NCI-H748 treated with DMSO at 0.1 percent for 48 hours (cell line): Measurements from ENCODE around the gene HSPB6.
A peak's percentile ranks its signal among the peaks of the same experiment; 100 is the strongest.

Source experiments
- DNase-seq: peaks from one replicate; lab custom pipeline; 2025; lab: John Stamatoyannopoulos, UW

Gene HSPB6

DNA sequence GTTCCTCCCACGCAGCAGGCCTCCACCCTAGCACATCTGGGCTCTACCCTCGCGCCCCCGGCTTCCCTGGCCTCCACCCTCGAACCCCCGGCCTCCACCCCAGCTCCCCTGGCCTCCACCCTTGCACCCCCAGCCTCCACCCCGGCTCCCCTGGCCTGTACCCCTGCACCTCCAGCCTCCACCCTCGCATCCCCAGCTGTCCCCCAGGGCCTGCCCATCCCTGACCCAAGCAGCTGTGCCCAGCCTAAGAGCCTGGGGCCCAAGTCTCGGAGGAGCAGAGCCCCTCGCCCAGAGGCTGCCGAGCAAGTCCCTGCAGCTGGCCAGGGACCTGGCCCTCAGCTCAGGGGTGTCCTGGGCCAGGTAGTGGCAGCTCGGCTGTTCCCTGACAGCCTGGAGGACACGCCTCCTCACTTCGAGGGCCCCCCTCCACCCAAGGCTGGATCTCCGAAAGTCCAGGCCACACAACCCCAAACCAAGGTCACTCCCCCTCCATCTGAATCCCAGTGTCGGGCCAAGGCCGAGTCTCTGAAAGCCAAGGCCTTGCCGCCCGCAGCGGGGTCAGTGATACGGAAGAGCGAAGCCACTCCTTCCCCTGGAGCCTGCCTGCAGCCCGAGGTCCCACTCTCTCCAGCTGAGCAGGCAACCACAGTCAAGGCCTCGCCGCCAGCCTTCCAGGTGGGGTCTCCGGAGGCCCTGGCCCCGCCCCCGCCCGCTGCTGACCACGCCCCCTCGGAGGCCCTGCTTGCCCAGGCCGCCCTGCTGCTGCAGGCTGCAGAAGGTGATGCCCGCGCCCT, 10.7 kb upstream of the HSPB6 start:
- DNase-seq: no peak

DNA sequence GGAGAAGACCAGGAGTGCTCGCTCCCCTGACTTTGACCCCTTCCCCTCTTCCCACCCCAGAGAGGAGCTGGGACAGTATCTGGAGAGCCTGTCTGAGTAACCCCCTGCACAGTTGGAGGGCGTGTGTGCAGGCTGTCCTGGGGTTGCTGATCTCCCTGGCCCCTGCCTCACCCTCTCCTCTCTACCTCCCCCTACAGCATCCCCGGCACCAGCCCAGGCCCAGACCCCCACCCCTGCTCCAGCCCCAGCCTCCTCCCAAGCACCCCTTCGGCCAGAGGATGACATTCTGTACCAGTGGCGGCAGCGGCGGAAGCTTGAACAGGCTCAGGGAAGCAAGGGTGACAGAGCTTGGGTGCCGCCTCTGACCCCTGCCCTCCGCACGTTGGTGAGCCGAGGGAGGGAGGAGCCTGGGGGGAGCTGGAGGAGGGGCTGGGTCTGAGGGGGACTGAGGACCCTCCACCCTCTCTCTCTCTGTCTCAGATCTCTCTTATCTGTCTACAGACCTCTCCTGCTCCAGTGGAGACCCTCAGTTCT, 9.8 kb upstream of the HSPB6 start:
- DNase-seq: no peak

DNA sequence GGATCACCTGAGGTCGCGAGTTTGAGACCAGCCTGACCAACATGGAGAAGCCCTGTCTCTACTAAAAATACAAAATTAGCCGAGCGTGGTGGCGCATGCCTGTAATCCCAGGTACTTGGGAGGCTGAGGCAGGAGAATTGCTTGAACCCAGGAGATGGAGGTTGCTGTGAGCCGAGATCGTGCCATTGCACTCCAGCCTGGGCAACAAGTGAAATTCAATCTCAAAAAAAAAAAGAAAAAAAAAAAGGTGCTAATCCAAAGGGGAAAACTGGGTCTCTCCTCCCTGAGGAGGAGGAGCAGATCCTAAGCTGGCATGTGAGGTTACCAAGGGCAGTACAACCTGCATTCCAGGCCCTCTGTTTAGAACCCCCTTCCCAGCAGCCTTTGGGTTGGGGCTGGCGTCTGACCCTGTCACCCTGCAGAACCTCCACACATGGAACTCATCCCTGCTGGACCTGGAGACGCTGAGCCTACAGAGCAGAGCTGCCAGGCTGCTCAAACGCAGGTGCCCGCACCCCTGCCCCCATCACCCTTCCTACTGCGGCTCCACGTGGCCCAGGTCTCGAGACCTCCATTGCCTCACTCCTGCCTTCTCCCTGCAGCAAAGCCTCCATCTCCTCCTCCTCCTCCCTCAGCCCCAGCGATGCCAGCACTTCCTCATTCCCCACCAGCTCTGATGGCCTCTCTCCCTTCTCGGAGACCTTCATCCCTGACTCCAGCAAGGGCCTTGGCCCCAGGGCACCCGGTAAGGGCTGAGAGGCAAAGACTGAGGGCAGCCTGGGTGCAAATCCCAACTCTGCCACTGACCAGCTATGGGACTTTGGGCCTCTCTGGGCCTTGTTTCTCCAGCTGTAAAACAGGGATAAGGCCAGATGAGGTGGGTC, 7.8 kb upstream of the HSPB6 start:
- no peak for DNase-seq

DNA sequence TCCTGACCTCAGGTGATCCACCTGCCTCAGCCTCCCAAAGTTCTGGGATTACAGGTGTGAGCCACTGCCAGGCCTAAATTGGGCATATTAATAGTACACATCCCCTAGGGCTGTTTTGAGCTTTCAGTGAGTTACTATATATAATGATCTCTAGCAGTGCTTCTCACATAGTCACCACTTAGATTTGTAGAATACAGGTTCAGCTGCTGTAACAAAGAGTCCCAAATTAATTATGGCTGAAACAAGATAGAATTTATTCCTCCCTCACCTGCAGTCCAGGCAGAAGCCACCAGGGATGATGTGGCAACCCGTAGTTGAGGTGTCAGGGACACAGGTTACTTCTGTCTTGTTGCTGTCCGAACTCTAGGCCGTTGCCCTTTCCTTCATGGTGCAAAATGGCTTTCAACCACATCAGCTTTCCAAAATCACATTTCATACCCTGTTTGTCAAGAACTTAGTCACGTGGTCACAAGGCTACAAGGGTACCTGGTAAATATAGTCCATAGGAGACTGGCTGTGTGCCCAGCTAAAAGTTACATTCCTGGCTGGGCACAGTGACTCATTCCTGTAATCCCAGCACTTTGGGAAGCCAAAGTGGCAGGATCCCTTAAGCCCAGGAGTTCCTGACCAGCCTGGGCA, 4.0 kb upstream of the HSPB6 start:
- no peak for DNase-seq

DNA sequence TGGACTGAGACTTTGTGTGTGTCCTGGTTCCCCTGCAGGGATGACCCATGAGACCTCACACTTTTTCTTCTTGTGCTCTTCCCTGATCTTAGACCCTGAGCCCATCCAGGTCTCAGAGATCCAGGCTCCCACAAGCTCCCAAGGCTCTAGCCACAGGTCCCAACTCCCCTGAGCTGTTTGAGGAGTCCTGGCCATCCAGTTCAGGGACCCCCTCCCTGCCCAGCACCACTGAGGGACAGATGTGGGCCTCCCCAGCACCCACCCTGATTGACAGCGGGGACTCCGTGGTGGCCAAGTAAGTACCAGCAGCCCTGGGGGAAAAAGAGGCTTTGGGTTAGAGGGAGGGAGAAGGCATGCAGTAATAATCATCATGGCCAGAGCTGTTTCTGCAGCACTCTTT, 2.9 kb upstream of the HSPB6 start:
- DNase-seq: no peak

DNA sequence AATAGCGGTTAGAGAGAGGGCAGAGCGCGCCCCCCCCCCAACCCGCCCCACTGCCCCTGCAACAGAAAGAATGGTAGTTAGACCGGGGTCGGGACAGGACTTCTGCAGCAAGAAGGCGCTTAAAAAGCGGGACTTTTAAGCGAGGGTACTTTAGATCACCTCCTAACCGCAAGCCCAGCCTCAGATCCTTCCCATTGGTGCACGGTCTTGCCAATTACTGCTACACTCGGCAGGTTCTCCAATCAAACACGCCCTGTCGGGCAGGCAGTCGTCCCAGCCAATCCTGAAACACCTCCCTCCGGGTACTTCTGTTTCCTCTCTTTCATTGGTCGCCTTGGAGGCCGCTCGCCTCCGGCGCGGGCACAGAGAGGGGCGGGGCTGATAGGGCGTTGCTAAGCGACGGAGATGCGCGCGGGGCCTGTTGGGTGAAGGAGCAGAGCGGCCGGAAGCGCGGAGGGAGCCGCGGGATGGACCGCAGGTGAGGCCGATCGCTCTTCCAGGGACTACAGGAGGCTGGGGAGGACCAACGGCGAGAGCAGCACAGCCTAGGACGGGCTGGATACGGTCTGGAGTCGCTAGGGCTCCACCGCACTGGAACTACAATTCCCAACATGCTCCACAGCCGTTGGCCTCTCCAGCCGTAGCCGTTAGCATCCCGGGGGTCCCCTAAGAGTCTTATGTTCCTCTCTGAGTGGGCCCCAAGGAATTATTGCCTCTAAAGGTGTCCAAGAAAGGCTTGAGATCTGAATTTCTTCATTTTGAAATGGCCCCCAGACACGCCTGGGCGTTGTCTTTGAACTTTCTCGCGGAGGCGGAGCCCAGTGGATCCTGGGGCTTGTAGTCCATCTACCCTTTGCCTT, 1.1 kb upstream of the HSPB6 start, which contains the start of gene PROSER3:
PROSER3 (plus strand) TSS at position 428 of the 860 bp plus-strand sequence; CDS start at position 468, 40 bp downstream.
- peak; percentile 99 for DNase-seq

DNA sequence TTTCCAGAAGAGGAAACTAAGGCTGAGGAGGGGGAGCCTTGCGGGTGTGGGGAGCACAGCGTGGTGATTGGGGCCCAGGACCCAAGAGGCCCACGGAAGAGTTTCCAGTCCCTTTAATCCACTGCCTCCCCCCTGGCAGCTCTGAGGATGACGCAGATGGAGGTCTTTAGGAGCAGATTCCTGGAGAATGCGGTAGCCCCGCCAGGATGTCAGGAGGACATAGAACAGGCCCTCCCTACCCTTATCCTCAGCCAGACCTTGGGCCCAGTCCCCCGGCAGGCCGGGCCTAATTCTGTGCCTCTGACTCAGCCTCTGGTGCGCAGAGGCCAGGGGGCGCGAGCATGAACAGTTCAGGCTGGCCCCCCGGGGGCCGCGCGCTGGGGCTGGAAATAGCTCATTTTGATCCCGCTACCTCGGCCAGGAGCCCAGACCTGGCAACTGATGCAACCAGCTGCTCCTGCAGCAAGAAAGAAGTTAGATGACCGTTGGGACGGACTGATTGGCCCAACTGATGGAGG, 461 bp upstream of the HSPB6 start:
- no peak for DNase-seq

DNA sequence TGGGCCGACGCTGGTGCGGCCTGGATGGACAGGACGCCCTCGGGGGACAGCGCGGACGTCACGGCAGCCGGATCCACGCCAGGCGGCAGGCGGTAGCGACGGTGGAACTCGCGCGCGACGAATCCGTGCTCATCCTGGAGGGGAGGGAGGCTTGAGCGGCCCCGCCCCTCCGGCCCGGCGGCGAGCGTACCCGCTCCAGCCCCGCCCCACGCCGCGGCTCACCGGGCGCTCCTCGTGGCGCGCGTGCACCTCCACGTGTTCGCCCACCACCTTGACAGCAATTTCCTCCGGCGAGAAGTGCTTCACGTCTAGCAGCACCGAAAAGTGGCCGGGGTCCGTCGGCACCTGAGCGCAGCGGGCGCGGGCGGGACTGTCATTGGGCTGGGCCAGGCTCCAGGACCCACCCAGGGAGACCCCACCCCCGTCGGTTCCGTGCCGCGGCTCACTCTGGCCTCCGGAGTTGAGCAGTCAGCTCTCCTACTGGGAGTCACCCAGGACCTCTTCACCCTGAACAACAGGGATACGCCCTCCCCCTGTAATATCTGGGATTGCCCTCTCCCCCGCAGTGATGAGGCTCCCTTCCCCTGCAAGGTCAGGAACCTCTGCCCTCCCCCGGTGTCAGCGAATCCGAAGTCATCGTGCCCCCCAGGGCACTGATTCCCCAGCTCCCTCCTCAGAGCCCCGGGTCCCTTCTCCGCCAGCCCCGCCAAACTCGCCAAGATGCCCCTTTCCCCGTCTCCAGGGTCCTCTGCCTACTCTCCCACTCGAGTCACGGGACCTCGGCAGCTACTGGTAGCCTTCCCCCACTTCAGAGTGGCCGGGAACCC, 1.1 kb downstream of the HSPB6 start:
- DNase-seq: no peak

DNA sequence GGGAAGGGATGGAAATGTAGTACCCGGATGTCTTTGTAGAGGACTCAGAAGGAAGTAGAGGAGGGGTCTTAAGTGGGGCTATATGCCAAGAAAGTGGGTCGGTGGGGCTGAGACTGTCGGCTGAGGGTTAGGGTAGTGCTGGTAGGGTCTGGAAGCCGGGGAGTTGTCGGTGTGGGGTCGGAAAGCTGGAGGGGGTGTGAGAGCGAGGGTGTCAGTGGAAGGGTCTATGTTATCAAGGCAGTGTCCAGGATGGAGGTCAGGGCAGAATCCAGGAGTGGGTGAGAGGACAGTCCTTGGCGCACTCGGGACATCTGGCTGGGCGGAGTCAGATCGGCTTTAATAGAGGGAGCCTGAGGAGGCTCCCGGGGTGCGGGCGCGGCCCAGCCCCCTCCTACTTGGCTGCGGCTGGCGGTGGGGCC, 1.7 kb downstream of the HSPB6 start:
- DNase-seq: no peak

DNA sequence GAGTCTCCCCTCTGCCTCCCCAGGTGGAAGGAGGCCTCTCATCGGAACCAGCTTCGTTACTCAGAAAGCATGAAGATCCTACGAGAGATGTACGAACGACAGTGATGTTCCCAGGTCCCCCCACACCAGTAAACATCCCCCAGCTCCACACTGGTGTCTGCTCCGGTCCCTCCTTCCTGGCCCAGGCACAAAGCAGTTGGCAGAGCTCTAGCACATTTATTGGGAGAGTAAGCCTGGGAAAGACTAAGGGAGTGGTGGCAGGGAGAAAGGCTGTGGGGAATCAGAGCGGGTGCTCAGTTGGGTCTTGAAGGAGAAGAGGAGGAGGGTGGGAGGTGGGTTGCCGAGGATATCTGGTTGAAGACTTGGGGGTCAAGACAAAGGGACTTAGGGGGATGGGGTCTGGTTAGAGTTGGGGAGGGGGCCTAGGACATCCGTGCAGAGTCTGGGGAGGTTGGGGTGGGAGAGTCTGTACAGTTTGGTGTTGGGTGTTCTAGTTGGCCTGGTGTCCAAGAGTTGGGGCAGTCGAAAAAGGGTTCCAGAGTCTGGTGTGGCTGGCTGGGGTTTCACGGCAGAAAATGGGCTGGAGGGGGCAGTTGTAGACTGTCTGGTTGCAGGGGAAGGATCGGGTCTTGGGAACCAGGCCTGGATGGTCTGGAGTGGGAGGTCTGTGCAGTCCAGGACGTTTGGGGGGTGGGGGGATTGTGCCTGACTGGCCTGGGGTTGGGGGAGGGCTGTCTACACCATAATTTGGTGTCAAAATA, 2.3 kb downstream of the HSPB6 start:
- DNase-seq: no peak

DNA sequence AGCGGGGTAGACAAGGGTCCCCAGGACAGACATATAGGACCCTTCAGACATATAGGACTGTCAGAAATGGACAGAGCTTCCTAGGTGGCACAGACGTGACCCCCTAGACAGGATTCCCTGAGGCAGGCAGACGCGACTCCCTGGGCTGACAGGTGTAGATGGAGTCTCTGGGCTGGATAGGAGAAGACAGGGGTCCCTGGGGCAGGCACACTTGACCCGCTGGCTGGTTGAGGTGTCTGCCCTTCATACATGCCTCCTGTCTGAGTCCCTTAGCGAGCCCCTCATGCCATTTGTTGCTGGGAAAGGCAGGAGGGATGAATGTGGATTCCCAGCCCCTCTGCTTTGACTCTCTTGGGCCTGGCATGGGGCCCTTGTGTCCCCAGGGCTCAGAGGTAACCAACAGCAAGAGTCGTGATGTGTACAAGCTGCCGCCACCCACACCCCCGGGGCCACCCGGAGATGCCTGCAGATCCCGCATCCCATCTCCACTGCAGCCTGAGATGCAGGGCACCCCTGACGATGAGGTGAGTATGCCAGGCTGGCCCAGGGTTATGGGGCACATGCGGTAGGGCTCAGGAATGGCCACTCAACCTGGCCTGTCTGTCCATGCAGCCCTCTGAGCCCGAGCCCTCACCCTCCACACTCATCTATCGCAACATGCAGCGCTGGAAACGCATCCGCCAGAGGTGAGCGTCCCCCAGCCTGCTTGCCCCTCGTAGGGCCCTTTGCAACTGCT, 3.0 kb downstream of the HSPB6 start:
- no peak for DNase-seq

DNA sequence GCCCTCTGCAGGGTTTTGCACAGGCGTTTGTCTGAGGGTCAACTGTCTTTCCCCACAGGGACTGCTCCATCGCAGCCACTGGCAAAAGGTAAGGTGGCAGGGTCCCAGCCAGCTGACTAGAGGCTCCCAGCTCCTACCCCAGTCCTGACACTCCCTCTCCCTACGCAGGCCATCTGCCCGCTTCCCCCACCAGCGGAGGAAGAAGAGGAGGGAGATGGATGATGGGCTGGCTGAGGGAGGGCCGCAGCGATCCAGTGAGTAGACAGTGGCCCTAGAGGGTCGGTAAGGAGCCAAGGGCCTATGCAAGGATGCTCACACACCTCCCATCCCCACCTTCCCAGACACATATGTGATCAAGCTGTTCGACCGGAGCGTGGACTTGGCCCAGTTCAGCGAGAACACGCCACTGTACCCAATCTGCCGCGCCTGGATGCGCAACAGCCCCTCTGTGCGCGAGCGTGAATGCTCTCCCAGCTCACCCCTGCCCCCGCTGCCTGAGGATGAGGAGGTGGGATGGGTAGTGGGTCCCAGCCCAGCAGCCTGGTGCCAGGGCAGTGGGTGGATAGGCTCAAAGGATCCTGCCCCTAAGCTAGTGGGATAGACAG, 4.0 kb downstream of the HSPB6 start:
- DNase-seq: no peak

DNA sequence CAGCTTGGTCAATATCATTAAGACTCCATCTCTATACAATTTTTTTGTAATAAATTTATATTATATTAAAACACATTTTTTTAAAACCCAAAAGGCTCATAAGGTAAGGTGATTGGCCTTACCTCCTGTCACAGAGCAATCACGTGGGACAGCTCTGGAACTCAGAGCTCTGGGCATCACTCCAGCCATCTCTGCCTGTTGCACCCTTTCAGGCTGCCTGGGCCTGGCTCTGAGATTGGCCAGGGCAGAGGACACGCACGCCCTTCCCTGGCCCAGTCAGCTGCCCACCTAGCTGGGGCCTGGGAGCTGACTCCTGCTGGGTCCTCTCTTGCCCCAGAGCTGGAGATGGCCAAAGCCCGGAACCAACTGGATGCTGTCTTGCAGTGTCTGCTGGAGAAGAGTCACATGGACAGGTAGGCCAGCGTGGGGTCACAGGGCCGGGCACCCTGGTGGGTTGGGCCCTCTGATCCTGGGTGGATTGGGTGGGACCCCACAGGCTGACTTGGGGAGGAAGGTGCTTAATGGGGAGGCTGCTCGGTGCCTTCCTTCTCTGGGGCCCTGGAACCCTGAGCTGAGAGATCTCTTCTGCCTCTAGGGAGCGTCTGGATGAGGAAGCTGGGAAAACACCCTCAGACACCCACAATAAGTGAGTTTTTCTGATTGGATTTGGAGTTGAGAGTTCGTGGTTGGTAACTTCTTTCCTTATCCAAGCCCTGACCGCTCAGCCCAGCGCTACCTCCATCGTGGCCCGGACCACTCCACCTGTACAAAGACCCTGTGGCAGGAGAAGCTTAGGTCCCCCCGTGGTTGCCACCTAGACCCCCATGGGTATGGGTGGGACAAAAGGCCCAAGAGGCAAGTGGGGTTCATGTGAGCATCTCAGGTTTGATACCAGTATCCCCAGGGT, 4.7 kb downstream of the HSPB6 start:
- no peak for DNase-seq

DNA sequence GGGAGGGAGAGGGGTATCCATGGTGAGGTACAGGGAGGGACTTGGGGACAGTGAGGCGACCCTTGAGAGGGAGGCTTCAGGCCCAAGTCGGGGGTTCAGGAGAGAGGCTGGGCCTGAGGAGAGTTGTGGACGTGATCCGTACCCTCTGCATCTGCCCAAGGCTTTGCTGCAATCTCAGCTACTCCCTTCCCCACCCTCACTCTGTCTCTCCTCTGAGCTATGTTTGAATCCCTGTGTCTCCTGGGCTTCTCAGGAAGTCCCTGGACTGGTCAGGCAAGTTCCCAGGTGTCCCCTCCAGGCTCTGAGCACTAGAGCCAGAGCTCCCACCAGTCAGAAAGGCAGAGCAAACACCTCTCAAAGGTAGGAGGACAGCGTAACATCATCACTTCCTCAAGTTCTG, 6.7 kb downstream of the HSPB6 start:
- DNase-seq: no peak

DNA sequence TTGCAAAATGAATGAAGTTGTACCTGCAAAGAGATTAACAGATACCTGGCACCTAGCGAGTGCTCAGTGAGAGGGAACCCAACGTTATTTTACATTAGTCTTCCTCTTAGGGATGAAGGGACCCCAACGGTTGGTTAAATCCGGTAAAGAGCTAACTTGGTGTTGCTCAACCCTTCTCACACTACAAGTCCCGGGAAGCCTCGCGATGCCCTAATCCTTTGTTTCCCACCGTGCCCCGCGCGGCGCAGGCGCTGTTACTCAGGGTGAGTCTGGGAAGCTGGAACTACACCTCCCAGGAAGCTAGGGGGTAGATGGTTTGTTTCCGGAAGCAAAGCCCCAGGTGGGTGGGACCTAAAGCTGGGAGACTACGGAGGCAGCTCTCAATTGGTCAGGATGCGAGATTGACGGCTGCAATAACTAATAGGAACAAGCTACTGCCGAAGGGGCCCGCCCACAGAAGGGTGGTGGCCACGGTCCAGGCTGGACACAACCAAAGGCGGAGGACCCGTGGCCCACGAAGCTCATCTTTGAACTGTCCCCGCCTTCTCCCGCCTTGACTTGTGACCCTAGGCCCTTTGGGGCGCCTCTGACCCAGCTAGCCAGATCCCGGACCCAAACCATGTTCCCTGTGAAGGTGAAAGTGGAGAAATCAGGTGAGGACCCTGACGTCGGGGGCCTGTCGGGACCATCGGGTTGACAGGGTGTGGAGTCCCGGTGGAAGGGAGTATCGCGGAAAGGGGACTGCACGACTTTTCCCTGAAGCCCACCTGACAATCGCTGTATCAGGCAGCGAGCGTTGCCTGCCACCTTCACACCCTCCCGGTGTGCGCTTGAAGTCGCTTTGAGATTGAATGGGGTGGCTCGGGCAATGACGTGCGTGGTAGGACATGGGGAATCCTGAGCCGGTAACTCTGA, 8.5 kb downstream of the HSPB6 start, which contains the start of gene LIN37:
LIN37 (plus strand) TSS at position 471 of the 915 bp plus-strand sequence; CDS start at position 620, 149 bp downstream.
- peak; percentile 99 for DNase-seq

DNA sequence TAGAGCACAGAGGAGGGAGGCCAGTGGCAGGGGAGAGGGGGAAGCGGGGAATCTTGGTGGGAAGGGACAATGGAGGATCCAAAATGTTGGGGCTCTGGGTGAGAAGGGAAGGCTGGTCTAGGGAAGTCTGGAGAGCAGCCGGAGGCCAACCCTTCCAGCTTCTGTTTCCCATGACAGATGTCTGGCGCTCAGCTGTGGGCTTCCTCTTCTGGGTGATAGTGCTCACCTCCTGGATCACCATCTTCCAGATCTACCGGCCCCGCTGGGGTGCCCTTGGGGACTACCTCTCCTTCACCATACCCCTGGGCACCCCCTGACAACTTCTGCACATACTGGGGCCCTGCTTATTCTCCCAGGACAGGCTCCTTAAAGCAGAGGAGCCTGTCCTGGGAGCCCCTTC, 10.3 kb downstream of the HSPB6 start:
- DNase-seq: no peak
